Type B pancreatic cell (in vitro differentiated cells): ENCODE measurements around the gene SELENOI. TPM values are rescaled to one million over a fixed set of nuclear protein-coding genes. Genes with fewer than 3 reads are reported as not detected.
A peak's percentile ranks its signal among the peaks of the same experiment; 100 is the strongest.

Experiments
- DNase-seq: peaks from one replicate; pipeline ENCODE4 v3.0.0; 2021; ENCODE audit warnings: mixed read lengths; ENCODE audit not compliant: unreplicated experiment; ENCODE audit errors: extremely low spot score
- H3K27ac Mint-ChIP-seq: 2 replicates; pipeline ENCODE4 v1.8.0; 2021; ENCODE audit warnings: mild to moderate bottlenecking, mixed read lengths
- H3K27me3 Mint-ChIP-seq: 2 replicates; pipeline ENCODE4 v1.8.0; 2021; ENCODE audit warnings: mixed read lengths
- H3K36me3 Mint-ChIP-seq: 2 replicates; pipeline ENCODE4 v1.8.0; 2021; ENCODE audit warnings: mixed read lengths
- H3K4me1 Mint-ChIP-seq: one replicate; pipeline ENCODE4 v1.8.0; 2021; ENCODE audit warnings: mixed read lengths; ENCODE audit not compliant: unreplicated experiment
- H3K4me3 Mint-ChIP-seq: 2 replicates; pipeline ENCODE4 v1.8.0; 2021; ENCODE audit warnings: mild to moderate bottlenecking, mixed read lengths
- H3K9me3 Mint-ChIP-seq: 2 replicates; pipeline ENCODE4 v1.8.0; 2021; ENCODE audit warnings: mixed read lengths
- CTCF ChIP-seq: fragments of 200-600 bp; sonication (generic); conservative IDR thresholded peaks from 2 replicates; pipeline ENCODE4 v1.5.0; 2021; ENCODE audit warnings: antibody characterized with exemption, mild to moderate bottlenecking
- total RNA-seq: library from RNA; stranded (reverse); gene quantifications from 2 replicates; pipeline ENCODE4 v1.2.1, GENCODE V29; 2021; ENCODE audit warnings: low replicate concordance

The SELENOI gene
- total RNA-seq, 1 donor from 2014 or later, result 38.8 TPM

DNA sequence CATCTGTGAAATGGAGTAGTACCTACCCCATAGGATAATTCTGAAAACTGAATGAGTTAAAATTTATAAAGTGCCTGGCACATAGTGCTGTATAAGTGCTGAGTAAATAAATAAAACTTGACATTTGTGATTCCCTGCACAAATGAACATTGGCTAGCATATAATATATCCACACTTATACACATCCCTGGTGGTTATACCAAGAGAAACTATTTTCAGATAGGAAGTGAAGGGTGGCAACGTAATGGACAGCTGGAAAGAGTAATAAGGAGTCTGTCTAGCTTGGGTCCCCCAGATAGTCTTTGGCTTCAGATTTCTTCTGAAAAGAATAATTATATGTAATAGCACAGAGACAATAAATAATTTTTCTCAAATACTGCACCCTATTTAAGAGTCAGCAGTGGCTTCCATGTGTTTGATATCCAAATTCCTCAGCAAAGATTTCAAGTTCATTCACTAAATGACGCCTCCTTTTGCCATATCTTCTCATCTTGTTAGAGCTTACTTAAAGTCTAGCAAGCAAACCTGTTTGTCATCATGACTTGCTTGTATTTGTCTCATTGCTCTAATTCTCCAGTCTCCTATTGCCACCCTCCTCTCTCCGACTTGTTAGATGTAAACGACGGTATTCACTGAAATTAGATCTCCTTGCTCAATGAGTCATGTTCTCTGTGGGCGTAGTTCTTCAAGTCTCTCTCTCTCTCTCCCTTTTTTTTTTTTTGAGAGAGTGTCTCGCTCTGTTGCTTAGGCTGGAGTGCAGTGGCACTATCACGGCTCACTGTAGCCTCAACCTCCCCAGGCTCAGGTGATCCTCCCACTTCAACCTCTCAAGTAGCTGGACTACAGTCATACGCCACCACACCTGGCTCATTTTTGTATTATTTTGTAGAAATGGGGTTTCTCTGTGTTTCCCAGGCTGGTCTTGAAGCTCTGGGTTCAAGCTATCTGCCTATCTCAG is 9.4 kb downstream of the SELENOI start:
- no peaks in the 10 kb centered on the region for H3K9me3 Mint-ChIP-seq
- H3K36me3 Mint-ChIP-seq, result peaks cover 4% of the 10 kb centered on the region
- peak overlapping the region; percentile 14 for H3K4me3 Mint-ChIP-seq
- no peak for TF ChIP-seq CTCF
- DNase-seq, result no peak
- peak overlapping the region; percentile 71 for H3K27ac Mint-ChIP-seq
- peaks cover 28% of the 10 kb centered on the region for H3K4me1 Mint-ChIP-seq
- H3K27me3 Mint-ChIP-seq, result no peaks in the 10 kb centered on the region

- no peaks in the 10 kb centered on the region for H3K27me3 Mint-ChIP-seq
- peaks cover 4% of the 10 kb centered on the region for H3K36me3 Mint-ChIP-seq
- no peak overlapping the region for H3K4me3 Mint-ChIP-seq
- TF ChIP-seq CTCF, result no peak
- no peak for DNase-seq
- no peak overlapping the region for H3K27ac Mint-ChIP-seq
- no peaks in the 10 kb centered on the region for H3K9me3 Mint-ChIP-seq
- peaks cover 32% of the 10 kb centered on the region for H3K4me1 Mint-ChIP-seq
Observed at GRCh38 chr2:26356111-26356510, 10.2 kb downstream of the SELENOI start.

GRCh38 chr2:26356771-26357170 is 10.8 kb downstream of the SELENOI start:
- TF ChIP-seq CTCF, result no peak
- no peaks in the 10 kb centered on the region for H3K9me3 Mint-ChIP-seq
- no peak overlapping the region for H3K27ac Mint-ChIP-seq
- H3K36me3 Mint-ChIP-seq, result no peaks in the 10 kb centered on the region
- H3K4me1 Mint-ChIP-seq, result peaks cover 32% of the 10 kb centered on the region
- no peaks in the 10 kb centered on the region for H3K27me3 Mint-ChIP-seq
- no peak overlapping the region for H3K4me3 Mint-ChIP-seq
- no peak for DNase-seq

DNA sequence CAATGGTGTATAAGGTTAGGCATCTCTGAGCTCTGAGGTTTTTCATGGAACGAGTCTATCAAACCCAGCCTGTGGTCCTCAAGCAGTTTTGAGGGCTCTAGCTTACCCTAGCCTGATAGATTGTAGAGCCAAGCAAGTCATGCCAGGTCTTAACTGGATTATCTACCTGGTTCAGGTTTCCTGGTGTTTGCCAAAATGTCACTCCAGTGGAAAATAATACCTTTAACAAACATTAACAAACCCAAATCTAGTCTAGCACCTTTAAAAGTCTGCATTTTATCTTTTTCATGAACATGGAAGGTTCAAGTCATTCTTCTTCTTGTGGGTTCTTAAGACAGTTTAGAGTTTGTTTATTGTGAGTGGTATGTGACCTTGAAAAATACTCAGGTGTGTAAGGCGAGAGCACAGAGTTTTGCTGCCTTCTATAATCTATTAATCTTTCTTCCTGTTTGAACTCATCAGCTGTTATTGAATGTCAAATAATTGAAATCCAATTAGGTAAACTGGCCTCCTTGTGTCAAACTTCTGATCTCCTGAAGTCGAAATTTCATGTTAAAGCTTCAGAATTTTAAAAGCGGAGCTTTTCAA is 14.0 kb downstream of the SELENOI start:
- no peak for TF ChIP-seq CTCF
- H3K9me3 Mint-ChIP-seq, result no peaks in the 10 kb centered on the region
- H3K4me3 Mint-ChIP-seq, result peak overlapping the region; percentile 4
- peaks cover 32% of the 10 kb centered on the region for H3K4me1 Mint-ChIP-seq
- H3K36me3 Mint-ChIP-seq, result peaks cover 5% of the 10 kb centered on the region
- no peaks in the 10 kb centered on the region for H3K27me3 Mint-ChIP-seq
- H3K27ac Mint-ChIP-seq, result peak overlapping the region; percentile 8
- no peak for DNase-seq

- Mint-ChIP-seq H3K9me3 (no peaks in the 10 kb centered on the region), H3K36me3 (peaks cover 14% of the 10 kb centered on the region), H3K4me3 (no peak overlapping the region), H3K4me1 (peaks cover 19% of the 10 kb centered on the region), H3K27me3 (no peaks in the 10 kb centered on the region), H3K27ac (no peak overlapping the region)
- DNase-seq, result no peak
- TF ChIP-seq CTCF, result no peak
Observed at GRCh38 chr2:26363323-26363722, 17.4 kb downstream of the SELENOI start.
